H1 (cell line): ENCODE data around the gene NALF2. TPM values are rescaled to one million over a fixed set of nuclear protein-coding genes. Genes with fewer than 3 reads are reported as not detected.

ENCODE experiments used
- CBX8 ChIP-seq: fragments of 300-800, 300-1000 bp; sonication (generic); IDR thresholded peaks from 2 replicates; pipeline ENCODE4 v1.7.1; 2016; ENCODE audit warnings: low read depth, low read length, borderline replicate concordance
- HDAC2 ChIP-seq, 2 experiments: fragments of 300-600 bp in 1 of 2; sonication (generic) in 1 of 2; IDR thresholded peaks; 2 replicates each; pipeline ENCODE4 v1.6.1; 2011 to 2012; ENCODE audit warnings: low read depth in 2 of 2, low read length in 2 of 2, mild to moderate bottlenecking in 2 of 2, moderate library complexity in 2 of 2, borderline replicate concordance in 1 of 2, inconsistent platforms in 1 of 2
- SUZ12 ChIP-seq: fragments of 200-600 bp; sonication (generic); IDR thresholded peaks from 2 replicates; pipeline ENCODE4 v1.6.1; 2012; ENCODE audit warnings: mild to moderate bottlenecking, inconsistent platforms, low read length, moderate library complexity, mixed read lengths
- polyA plus RNA-seq, 7 experiments: library from polyadenylated mRNA; depleted of rRNA in 3 of 7; stranded (reverse) in 5 of 7; unstranded in 2 of 7; fragments of >200 nt in 5 of 7; fragments of 200-250 nt in 2 of 7; gene quantifications; 1 replicate in 5 of 7; 2 replicates in 1 of 7; 4 replicates in 1 of 7; pipeline versions ENCODE4 v1.2.1 to v1.2.3, GENCODE V29; 2011 to 2013; ENCODE audit warnings: missing spikeins in 2 of 7, mixed read lengths in 2 of 7
- total RNA-seq: library from RNA; stranded (reverse); fragmentation: NEBNext Ultra II Directional; extraction: Animal tissue kit (Norgen Biotek cat#: 25700); gene quantifications from 2 replicates; pipeline ENCODE4 v1.2.1, GENCODE V29; 2021

The NALF2 gene
- total and polyA plus RNA-seq, 2 of the 8 experiments (the other 6 are each of a cell fraction or from before 2014, with no cell fraction given): 7.5 to 15.6 TPM

- TF ChIP-seq CBX8 (no peak), HDAC2 (IDR thresholded peaks at IDR 0.05; ENCODE audit: borderline replicate concordance in 1 of 2, low read depth in 2 of 2, low read length in 2 of 2) (no peak), SUZ12 (no peak)
Measured at GRCh38 chrX:69510914-69511513, 6.9 kb downstream of the NALF2 start (continued).
